Measurements from ENCODE around the gene PRDM16.

- TF ChIP-seq, protein P1, sequence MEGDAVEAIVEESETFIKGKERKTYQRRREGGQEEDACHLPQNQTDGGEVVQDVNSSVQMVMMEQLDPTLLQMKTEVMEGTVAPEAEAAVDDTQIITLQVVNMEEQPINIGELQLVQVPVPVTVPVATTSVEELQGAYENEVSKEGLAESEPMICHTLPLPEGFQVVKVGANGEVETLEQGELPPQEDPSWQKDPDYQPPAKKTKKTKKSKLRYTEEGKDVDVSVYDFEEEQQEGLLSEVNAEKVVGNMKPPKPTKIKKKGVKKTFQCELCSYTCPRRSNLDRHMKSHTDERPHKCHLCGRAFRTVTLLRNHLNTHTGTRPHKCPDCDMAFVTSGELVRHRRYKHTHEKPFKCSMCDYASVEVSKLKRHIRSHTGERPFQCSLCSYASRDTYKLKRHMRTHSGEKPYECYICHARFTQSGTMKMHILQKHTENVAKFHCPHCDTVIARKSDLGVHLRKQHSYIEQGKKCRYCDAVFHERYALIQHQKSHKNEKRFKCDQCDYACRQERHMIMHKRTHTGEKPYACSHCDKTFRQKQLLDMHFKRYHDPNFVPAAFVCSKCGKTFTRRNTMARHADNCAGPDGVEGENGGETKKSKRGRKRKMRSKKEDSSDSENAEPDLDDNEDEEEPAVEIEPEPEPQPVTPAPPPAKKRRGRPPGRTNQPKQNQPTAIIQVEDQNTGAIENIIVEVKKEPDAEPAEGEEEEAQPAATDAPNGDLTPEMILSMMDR (conservative IDR thresholded peaks at IDR 0.05): no peak
- no peak for TF ChIP-seq ZFX (IDR thresholded peaks at IDR 0.05)
Measured at GRCh38 chr1:3339856-3340255, 270.9 kb downstream of the PRDM16 start.

All from C4-2B (cell line).